ENCODE data around the gene CCDC9B.

The CCDC9B gene

GRCh38 chr15:40285554-40286011 is 55.2 kb downstream of the CCDC9B start:
- DNase-seq: no peak

GRCh38 chr15:40285151-40285550 is 55.6 kb downstream of the CCDC9B start:
- DNase-seq: no peak

GRCh38 chr15:40283615-40284300 is 57.0 kb downstream of the CCDC9B start:
- no peak for DNase-seq

DNA sequence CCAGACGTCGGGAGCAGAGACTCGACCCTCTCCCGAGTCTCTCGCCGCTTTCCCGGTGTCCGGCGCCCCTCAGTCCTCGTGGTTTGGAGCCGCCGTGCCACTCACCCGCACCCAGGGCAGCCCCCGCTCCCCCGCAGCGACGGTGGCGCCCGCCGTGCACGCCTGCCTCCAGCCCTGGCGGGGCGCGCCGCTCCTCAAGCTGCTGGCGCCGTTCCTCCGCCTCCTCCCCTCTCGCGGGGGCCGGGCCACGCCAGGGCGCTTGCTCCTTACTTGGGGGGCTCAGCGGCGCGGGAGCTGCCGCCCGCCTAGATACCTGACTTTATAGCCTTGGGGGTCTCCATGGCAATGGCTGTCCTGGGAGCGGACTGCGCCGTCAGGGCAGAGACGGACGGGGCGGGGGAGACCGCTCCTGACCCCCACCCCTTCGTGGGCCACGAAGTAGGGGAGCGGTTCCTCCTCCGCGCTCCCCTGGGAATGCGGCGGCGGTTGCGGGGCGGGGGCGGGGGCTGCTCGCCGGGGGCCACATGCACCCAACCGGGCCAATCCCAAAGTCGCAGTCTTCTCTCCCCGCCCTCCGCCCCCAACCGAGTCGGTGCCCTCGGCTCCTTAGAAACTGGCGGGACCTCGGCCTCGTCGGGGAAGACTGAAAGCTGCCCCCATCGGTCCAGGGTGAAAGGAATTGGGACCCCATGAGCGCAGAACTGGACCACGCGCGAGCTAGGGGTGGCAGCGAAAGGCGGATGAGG is 57.7 kb downstream of the CCDC9B start, which contains the start of gene ANKRD63:
Gene ANKRD63 (minus strand): TSS at position 196 of the 746 bp plus-strand sequence. CDS start 478 bp downstream, outside the sequence.
- DNase-seq: no peak

DNA sequence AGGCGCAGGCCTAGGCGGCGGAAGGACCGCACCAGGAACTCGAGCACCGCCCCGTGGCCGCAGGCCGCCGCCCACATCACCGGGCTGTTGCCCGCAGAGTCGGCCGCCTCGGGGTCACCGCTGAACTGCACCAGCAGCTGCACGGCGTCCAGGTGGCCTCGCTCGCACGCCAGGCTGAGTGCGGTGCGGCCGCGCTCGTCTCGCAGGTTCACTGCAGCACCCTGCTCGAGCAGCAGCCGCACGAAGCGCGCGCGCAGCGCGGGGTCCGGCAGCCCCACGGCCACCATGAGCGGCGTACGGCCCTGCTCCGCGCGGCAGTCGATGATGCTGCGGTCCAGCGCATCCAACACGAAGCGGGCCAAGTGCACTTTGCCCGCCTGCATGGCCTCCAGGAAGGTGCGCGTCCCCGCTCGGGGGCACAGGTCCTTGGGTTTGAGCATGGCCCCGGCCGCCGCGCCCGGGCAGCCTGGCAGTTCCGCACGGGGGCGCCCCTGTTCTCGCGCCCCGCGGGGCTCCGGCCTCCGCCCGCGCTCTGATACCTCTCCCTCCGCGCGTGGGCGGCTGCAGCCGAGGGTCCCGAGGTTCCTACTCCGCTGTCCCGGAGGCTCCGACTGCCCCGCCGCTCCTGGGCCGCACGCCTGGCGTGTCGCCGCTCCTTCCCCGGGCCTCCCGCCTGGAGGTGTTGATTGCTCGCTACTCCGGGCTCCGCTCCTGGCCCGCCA is 58.4 kb downstream of the CCDC9B start:
- DNase-seq: no peak

DNA sequence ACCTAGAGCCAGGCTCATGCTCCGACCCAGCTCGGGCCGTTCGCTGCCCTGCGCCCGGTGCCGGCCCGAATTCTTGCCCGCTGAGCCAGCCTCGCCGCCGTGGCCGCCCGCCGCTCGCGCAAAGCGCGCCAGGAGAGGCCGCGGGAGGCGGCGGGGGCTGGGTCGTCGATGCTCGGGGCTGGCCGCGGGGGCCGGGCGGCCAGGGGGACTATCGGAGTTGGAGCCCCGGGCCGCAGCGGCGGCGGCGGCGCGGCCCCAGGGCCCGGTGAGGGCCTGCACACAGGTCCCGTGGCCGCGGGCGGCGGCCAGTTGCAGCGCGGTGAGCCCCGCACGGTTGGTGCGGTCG is 59.0 kb downstream of the CCDC9B start:
- DNase-seq: no peak

Data from right forelimb (tissue), 1 donor.